Common myeloid progenitor, CD34-positive (primary cell): ENCODE measurements around the gene AHCYL1.
A peak's percentile ranks its signal among the peaks of the same experiment; 100 is the strongest.

Experiments used
- CTCF ChIA-PET: fragments of 350-600 bp; sonication (Branson Sonifier 250); formaldehyde crosslinking; loops from one replicate; lab custom pipeline; 2021; ENCODE audit warnings: antibody characterized with exemption; lab: Charles Lee
- POLR2A ChIA-PET: fragments of 350-600 bp; sonication (Branson Sonifier 250); formaldehyde crosslinking; loops from one replicate; lab custom pipeline; 2021; ENCODE audit warnings: antibody characterized with exemption; lab: Charles Lee
- DNase-seq, 3 donors: peaks; one replicate each; pipeline versions ENCODE4 v3.0.0 to v3.0.0-alpha.2; 2013
- H3K27ac ChIP-seq, 2 experiments: 1 replicate in 1 of 2; 2 replicates in 1 of 2; pipeline ENCODE4 v1.7.0; 2013; ENCODE audit warnings: inconsistent platforms in 2 of 2, low read length in 2 of 2, mild to moderate bottlenecking in 2 of 2, low read depth in 1 of 2, moderate library complexity in 1 of 2; ENCODE audit not compliant: severe bottlenecking in 2 of 2, insufficient read depth in 1 of 2, poor library complexity in 1 of 2
- H3K27me3 ChIP-seq, 5 experiments: replicated peaks in 2 of 5; 1 replicate in 3 of 5; 2 replicates in 2 of 5; pipeline versions ENCODE4 v1.6.1 to v1.7.0; 2013; ENCODE audit warnings: low read length in 4 of 5, mild to moderate bottlenecking in 2 of 5, moderate library complexity in 2 of 5, inconsistent platforms in 1 of 5; ENCODE audit not compliant: insufficient read depth in 5 of 5, control insufficient read depth in 4 of 5
- H3K36me3 ChIP-seq, 4 experiments: 1 replicate in 2 of 4; 2 replicates in 2 of 4; pipeline versions ENCODE4 v1.6.1 to v1.7.0; 2013; ENCODE audit warnings: low read length in 3 of 4, control low read depth in 1 of 4, mild to moderate bottlenecking in 1 of 4; ENCODE audit not compliant: control insufficient read depth in 4 of 4, insufficient read depth in 4 of 4
- H3K4me1 ChIP-seq, 4 experiments: 1 replicate in 3 of 4; 2 replicates in 1 of 4; pipeline versions ENCODE4 v1.6.1 to v1.7.1; 2013; ENCODE audit warnings: low read length in 3 of 4, mild to moderate bottlenecking in 3 of 4, control low read depth in 1 of 4, inconsistent platforms in 1 of 4, moderate library complexity in 1 of 4; ENCODE audit not compliant: control insufficient read depth in 4 of 4, insufficient read depth in 4 of 4; ENCODE audit errors: control extremely low read depth in 1 of 4
- H3K4me3 ChIP-seq, 7 experiments: 1 replicate in 4 of 7; 2 replicates in 3 of 7; pipeline versions ENCODE4 v1.5.1 to v1.7.0; 2013; ENCODE audit warnings: mild to moderate bottlenecking in 7 of 7, low read length in 6 of 7, moderate library complexity in 6 of 7, inconsistent platforms in 2 of 7, low read depth in 2 of 7, control low read depth in 1 of 7; ENCODE audit not compliant: insufficient read depth in 4 of 7, control insufficient read depth in 1 of 7; ENCODE audit errors: extremely low read depth in 1 of 7
- H3K9me3 ChIP-seq, 5 experiments: 1 replicate in 4 of 5; 2 replicates in 1 of 5; pipeline versions ENCODE4 v1.6.1 to v1.7.1; 2013; ENCODE audit warnings: low read length in 4 of 5, mild to moderate bottlenecking in 2 of 5, inconsistent platforms in 1 of 5, low read depth in 1 of 5, moderate library complexity in 1 of 5; ENCODE audit not compliant: control insufficient read depth in 4 of 5, insufficient read depth in 2 of 5; ENCODE audit errors: control extremely low read depth in 1 of 5
- WGBS: methylation state at CpG from one replicate; pipeline ENCODE4 v1.1.5; 2013; ENCODE audit not compliant: insufficient coverage; 5-methylcytosine and 5-hydroxymethylcytosine counted together

The AHCYL1 gene

GRCh38 chr1:109994654-109995053, 10.1 kb downstream of the AHCYL1 start:
- Histone ChIP-seq H3K4me3 (no peak overlapping the region), H3K27me3 (no peaks in the 10 kb centered on the region), H3K4me1 (peaks cover 0 to 12% (median 7%) of the 10 kb centered on the region in 4 experiments), H3K9me3 (no peaks in the 10 kb centered on the region), H3K27ac (no peak overlapping the region), H3K36me3 (peaks cover 5 to 10% (median 8%) of the 10 kb centered on the region in 4 experiments)
- no peak for DNase-seq
- ChIA-PET CTCF (interaction anchor here (1.9 to 5.0 kb wide), 4 partner anchors 10 to 217 kb away, joined by 7 to 21 read pairs (median 12); partner anchors contain the start of gene AHCYL1), POLR2A (no interaction called here)
- WGBS: no CpG with 5 or more reads among the region's 1 CpG

- H3K9me3 ChIP-seq: no peaks in the 10 kb centered on the region
- CTCF ChIA-PET: interaction anchor here (1.3 to 5.0 kb wide), 3 partner anchors 11 to 35 kb away, joined by 3 to 21 read pairs (median 16); partner anchors contain the start of gene AHCYL1
- H3K4me3 ChIP-seq: no peak overlapping the region
- peaks cover 5 to 10% (median 8%) of the 10 kb centered on the region in 4 experiments for H3K36me3 ChIP-seq
- DNase-seq: no peak
- H3K27me3 ChIP-seq: no peaks in the 10 kb centered on the region
- H3K27ac ChIP-seq: no peak overlapping the region
- H3K4me1 ChIP-seq: peaks cover 0 to 8% (median 5%) of the 10 kb centered on the region in 4 experiments
- 100% methylated on average over 1 of the region's 2 CpGs for WGBS
- POLR2A ChIA-PET: interaction anchor here (0.6 kb wide), 1 partner anchor 10 kb away, joined by 3 read pairs; no protein-coding TSS in a partner anchor
These were observed 11.0 kb downstream of the AHCYL1 start for GRCh38 chr1:109995536-109995935.

- no peak overlapping the region for H3K27ac ChIP-seq
- CTCF ChIA-PET: interaction anchor here (1.0 to 5.0 kb wide), 6 partner anchors 10 to 144 kb away, joined by 3 to 21 read pairs (median 9); partner anchors contain the start of gene AHCYL1
These were observed 11.9 kb downstream of the AHCYL1 start for GRCh38 chr1:109996476-109996875.

GRCh38 chr1:109997204-109997866, 12.8 kb downstream of the AHCYL1 start:
- Histone ChIP-seq H3K4me3 (no peak overlapping the region), H3K4me1 (peaks cover 0 to 8% (median 5%) of the 10 kb centered on the region in 4 experiments), H3K27me3 (no peaks in the 10 kb centered on the region), H3K27ac (no peak overlapping the region), H3K36me3 (peaks cover 3 to 6% (median 5%) of the 10 kb centered on the region in 4 experiments), H3K9me3 (no peaks in the 10 kb centered on the region)
- 100% methylated on average over 6 of the region's 7 CpGs for WGBS
- POLR2A ChIA-PET: no interaction called here
- DNase-seq: no peak
- CTCF ChIA-PET: interaction anchor here (0.9 to 5.0 kb wide), 7 partner anchors 9 to 145 kb away, joined by 3 to 21 read pairs (median 7); partner anchors contain the start of gene AHCYL1

More at GRCh38 chr1:109996476-109996875, 11.9 kb downstream of the AHCYL1 start:
- Histone ChIP-seq H3K9me3 (no peaks in the 10 kb centered on the region), H3K4me3 (no peak overlapping the region), H3K27me3 (no peaks in the 10 kb centered on the region), H3K4me1 (peaks cover 0 to 8% (median 5%) of the 10 kb centered on the region in 4 experiments), H3K36me3 (peaks cover 4 to 6% (median 5%) of the 10 kb centered on the region in 4 experiments)
- no peak for DNase-seq
- POLR2A ChIA-PET: interaction anchor here (0.6 kb wide), 1 partner anchor 325 kb away, joined by 3 read pairs; no protein-coding TSS in a partner anchor
- 98% methylated on average over 5 of the region's 5 CpGs for WGBS

- DNase-seq: no peak
- H3K9me3 ChIP-seq: no peaks in the 10 kb centered on the region
- ChIA-PET POLR2A (no interaction called here), CTCF (interaction anchor here (0.9 to 5.0 kb wide), 8 partner anchors 8 to 424 kb away, joined by 3 to 21 read pairs (median 6); partner anchors contain the start of gene AHCYL1)
- H3K27me3 ChIP-seq: no peaks in the 10 kb centered on the region
- H3K27ac ChIP-seq: no peak overlapping the region
- H3K4me1 ChIP-seq: peaks cover 0 to 8% (median 5%) of the 10 kb centered on the region in 4 experiments
- H3K36me3 ChIP-seq: peaks cover 3 to 6% (median 5%) of the 10 kb centered on the region in 4 experiments
- no peak overlapping the region for H3K4me3 ChIP-seq
These were observed 13.3 kb downstream of the AHCYL1 start for GRCh38 chr1:109997867-109998229.

GRCh38 chr1:110002695-110003094, 18.1 kb downstream of the AHCYL1 start:
- WGBS: 100% methylated on average over 1 of the region's 1 CpG
- ChIA-PET POLR2A (no interaction called here), CTCF (interaction anchor here (1.4 to 1.6 kb wide), 2 partner anchors 10 to 226 kb away, joined by 3 read pairs; no protein-coding TSS in a partner anchor)
- Histone ChIP-seq H3K9me3 (no peaks in the 10 kb centered on the region), H3K27me3 (no peaks in the 10 kb centered on the region), H3K27ac (peak overlapping the region in 1 of 2 experiments; percentile 50), H3K36me3 (peaks cover under 1 to 6% (median 4%) of the 10 kb centered on the region in 4 experiments), H3K4me3 (no peak overlapping the region), H3K4me1 (peaks cover 0 to 21% (median 14%) of the 10 kb centered on the region in 4 experiments)
- DNase-seq: no peak
